HCT116 (cell line): ENCODE measurements around the gene RPTOR. TPM values are rescaled to one million over a fixed set of nuclear protein-coding genes. Genes with fewer than 3 reads are reported as not detected.

Source experiments
- ATAC-seq: fragments of 200-7000 bp; cut with Tn5 transposase; 2 replicates; pipeline ENCODE4 v1.9.1; 2020; ENCODE audit warnings: mild to moderate bottlenecking, moderate library complexity
- BruUV-seq: library from RNA; stranded (reverse); fragments of 400-500 nt; replicated peaks from 2 replicates; lab custom pipeline; 2021; lab: Mats Ljungman, UMichigan
- CTCF ChIA-PET: fragments of 300-600 bp; sonication (Branson Sonifier 250); formaldehyde crosslinking; loops from one replicate; lab custom pipeline; 2021; ENCODE audit warnings: antibody characterized with exemption; lab: Charles Lee
- POLR2A ChIA-PET: fragments of 300-600, 350-600 bp; sonication (Branson Sonifier 250); formaldehyde crosslinking; loops from one replicate; lab custom pipeline; 2021; ENCODE audit warnings: antibody characterized with exemption; lab: Charles Lee
- RAD21 ChIA-PET, 2 experiments: fragments of 300-600 bp; sonication (Branson Sonifier 250); formaldehyde crosslinking; loops; one replicate each; lab custom pipeline; 2023; ENCODE audit warnings: low total read pairs in 2 of 2; ENCODE audit not compliant: uncharacterized antibody in 2 of 2, unreplicated experiment in 2 of 2, low non-redundant PET in 1 of 2; lab: Charles Lee
- DNase-seq: peaks from one replicate; pipeline ENCODE4 v3.0.0-alpha.2; 2010; ENCODE audit warnings: low read depth, low spot score
- H2AFZ ChIP-seq: fragments of 200-600 bp; shearing (Covaris generic), sonication (generic); 2 replicates; pipeline ENCODE4 v1.6.1; 2017; ENCODE audit warnings: low read depth, mixed run types, mixed read lengths, antibody characterized with exemption, low read length; ENCODE audit not compliant: poor library complexity, severe bottlenecking
- H3K27ac ChIP-seq: 2 replicates; pipeline ENCODE4 v1.5.1; 2012; ENCODE audit warnings: low read depth, low read length
- H3K27me3 ChIP-seq: fragments of 200-600 bp; sonication (generic); 2 replicates; pipeline ENCODE4 v1.6.1; 2016; ENCODE audit warnings: mixed run types, low read length, mixed read lengths; ENCODE audit not compliant: insufficient read depth
- H3K36me3 ChIP-seq, 2 experiments: fragments of 200-500 bp in 1 of 2; fragments of 200-600 bp in 1 of 2; sonication (Bioruptor generic) in 1 of 2; sonication (generic) in 1 of 2; 2 replicates each; pipeline versions ENCODE4 v1.5.1 to v1.6.1; 2014 to 2016; ENCODE audit warnings: low read length in 2 of 2, inconsistent platforms in 1 of 2, mixed read lengths in 1 of 2, mixed run types in 1 of 2; ENCODE audit not compliant: insufficient read depth in 2 of 2, control insufficient read depth in 1 of 2
- H3K4me1 ChIP-seq, 2 experiments: fragments of 200-600 bp in 1 of 2; sonication (generic) in 1 of 2; 2 replicates each; pipeline versions ENCODE4 v1.5.1 to v1.6.1; 2012 to 2017; ENCODE audit warnings: low read length in 2 of 2, inconsistent platforms in 1 of 2, mild to moderate bottlenecking in 1 of 2, mixed read lengths in 1 of 2, mixed run types in 1 of 2, moderate library complexity in 1 of 2; ENCODE audit not compliant: insufficient read depth in 2 of 2, control insufficient read depth in 1 of 2
- H3K4me2 ChIP-seq: fragments of 200-600 bp; sonication (generic); 2 replicates; pipeline ENCODE4 v1.6.1; 2017; ENCODE audit warnings: mixed run types, low read length, mixed read lengths
- H3K4me3 ChIP-seq, 2 experiments: fragments of 200-600 bp in 1 of 2; sonication (generic) in 1 of 2; replicated peaks in 1 of 2; 2 replicates each; pipeline ENCODE4 v1.5.1; 2011 to 2016; ENCODE audit warnings: low read length in 2 of 2, control low read depth in 1 of 2, low read depth in 1 of 2, mild to moderate bottlenecking in 1 of 2, mixed read lengths in 1 of 2, mixed run types in 1 of 2
- H3K79me2 ChIP-seq: fragments of 200-600 bp; sonication (generic); 2 replicates; pipeline ENCODE4 v1.6.1; 2017; ENCODE audit warnings: mild to moderate bottlenecking, mixed run types, low read length, moderate library complexity, mixed read lengths; ENCODE audit not compliant: insufficient read depth
- H3K9ac ChIP-seq: fragments of 200-600 bp; sonication (generic); 2 replicates; pipeline ENCODE4 v1.6.1; 2016; ENCODE audit warnings: low read length, mixed read lengths
- H3K9me2 ChIP-seq: fragments of 200-600 bp; sonication (generic), shearing (Covaris generic); 2 replicates; pipeline ENCODE4 v1.6.1; 2017; ENCODE audit warnings: mixed run types, mild to moderate bottlenecking, moderate library complexity; ENCODE audit not compliant: insufficient read depth
- H3K9me3 ChIP-seq, 2 experiments: fragments of 200-500 bp in 1 of 2; fragments of 200-600 bp in 1 of 2; sonication (Bioruptor generic) in 1 of 2; sonication (generic) in 1 of 2; 2 replicates each; pipeline ENCODE4 v1.6.1; 2014 to 2017; ENCODE audit warnings: low read length in 2 of 2, mixed read lengths in 2 of 2, inconsistent platforms in 1 of 2, low read depth in 1 of 2, mild to moderate bottlenecking in 1 of 2, mixed run types in 1 of 2, moderate library complexity in 1 of 2; ENCODE audit not compliant: control insufficient read depth in 1 of 2, insufficient read depth in 1 of 2
- H4K20me1 ChIP-seq: fragments of 200-600 bp; sonication (generic), shearing (Covaris generic); 2 replicates; pipeline ENCODE4 v1.6.1; 2017; ENCODE audit warnings: mixed run types, mild to moderate bottlenecking, moderate library complexity; ENCODE audit not compliant: insufficient read depth
- CBX3 ChIP-seq: IDR thresholded peaks from 2 replicates; pipeline ENCODE4 v1.6.1; 2012; ENCODE audit warnings: low read depth
- EGR1 ChIP-seq: IDR thresholded peaks from 2 replicates; pipeline ENCODE4 v1.6.1; 2012; ENCODE audit warnings: low read depth
- ELF1 ChIP-seq: IDR thresholded peaks from 2 replicates; pipeline ENCODE4 v1.6.1; 2012; ENCODE audit warnings: low read depth, borderline replicate concordance
- EZH2 ChIP-seq: fragments of 200-600 bp; sonication (generic); IDR thresholded peaks from 2 replicates; pipeline ENCODE4 v1.6.1; 2017; ENCODE audit warnings: antibody characterized with exemption, mixed run types
- EZH2phosphoT487 ChIP-seq: fragments of 200-600 bp; IDR thresholded peaks from 2 replicates; pipeline ENCODE4 v1.6.1; 2018; ENCODE audit warnings: antibody characterized with exemption, borderline replicate concordance
- FOSL1 ChIP-seq: IDR thresholded peaks from 2 replicates; pipeline ENCODE4 v1.6.1; 2012; ENCODE audit warnings: low read depth
- JUND ChIP-seq: IDR thresholded peaks from 2 replicates; pipeline ENCODE4 v1.6.1; 2012
- POLR2AphosphoS5 ChIP-seq: IDR thresholded peaks from 2 replicates; pipeline ENCODE4 v1.6.1; 2011; ENCODE audit warnings: mild to moderate bottlenecking, low read depth, low read length, moderate library complexity
- RAD21 ChIP-seq: IDR thresholded peaks from 2 replicates; pipeline ENCODE4 v1.6.1; 2012; ENCODE audit warnings: low read depth, mild to moderate bottlenecking
- SIN3A ChIP-seq: IDR thresholded peaks from 2 replicates; pipeline ENCODE4 v1.6.1; 2012; ENCODE audit warnings: low read depth
- SP1 ChIP-seq: IDR thresholded peaks from 2 replicates; pipeline ENCODE4 v1.6.1; 2012; ENCODE audit warnings: low read depth
- YY1 ChIP-seq: IDR thresholded peaks from 2 replicates; pipeline ENCODE4 v1.6.1; 2011; ENCODE audit warnings: low read length, low read depth, moderate library complexity, mild to moderate bottlenecking; ENCODE audit not compliant: insufficient replicate concordance; ENCODE audit errors: extremely low read depth
- ZFX ChIP-seq: fragments of 450-650 bp; IDR thresholded peaks from 2 replicates; pipeline ENCODE4 v1.6.1; 2017
- ZNF274 ChIP-seq: fragments of 200-500 bp; sonication (Bioruptor generic); IDR thresholded peaks from 2 replicates; pipeline ENCODE4 v1.6.1; 2014; ENCODE audit warnings: mild to moderate bottlenecking, low read depth, low read length, inconsistent platforms
- intact Hi-C: fragments of 100-400 bp; cut with micrococcal nuclease; formaldehyde crosslinking; loops from 2 replicates; pipeline ENCODE4 v1.10.0; 2022
- total RNA-seq: library from RNA; stranded (reverse); gene quantifications from one replicate; pipeline ENCODE4 v1.2.1, GENCODE V29; 2021; ENCODE audit not compliant: unreplicated experiment
- TF ChIP-seq, protein P1 (sequence below): IDR thresholded peaks from 2 replicates; pipeline ENCODE4 v1.6.1; 2012
- TF ChIP-seq, protein P2 (sequence below), 3 experiments: fragments of 200-600 bp in 1 of 3; sonication (generic) in 1 of 3; IDR thresholded peaks in 2 of 3; conservative IDR thresholded peaks in 1 of 3; 2 replicates each; pipeline ENCODE4 v1.5.1; 2012 to 2017; ENCODE audit warnings: low read depth in 2 of 3, low read length in 2 of 3, antibody characterized with exemption in 1 of 3, borderline replicate concordance in 1 of 3, control low read depth in 1 of 3, mild to moderate bottlenecking in 1 of 3, mixed read lengths in 1 of 3, mixed run types in 1 of 3, moderate library complexity in 1 of 3; ENCODE audit not compliant: insufficient read depth in 1 of 3
- TF ChIP-seq, protein P3 (sequence below): IDR thresholded peaks from 2 replicates; pipeline ENCODE4 v1.6.1; 2012
- TF ChIP-seq, protein P4 (sequence below): IDR thresholded peaks from 2 replicates; pipeline ENCODE4 v1.6.1; 2011; ENCODE audit warnings: mild to moderate bottlenecking, low read length, moderate library complexity; ENCODE audit not compliant: insufficient replicate concordance; ENCODE audit errors: extremely low read depth

RPTOR gene
- total RNA-seq, 1 experiment from 2014 or later = 69.5 TPM

DNA sequence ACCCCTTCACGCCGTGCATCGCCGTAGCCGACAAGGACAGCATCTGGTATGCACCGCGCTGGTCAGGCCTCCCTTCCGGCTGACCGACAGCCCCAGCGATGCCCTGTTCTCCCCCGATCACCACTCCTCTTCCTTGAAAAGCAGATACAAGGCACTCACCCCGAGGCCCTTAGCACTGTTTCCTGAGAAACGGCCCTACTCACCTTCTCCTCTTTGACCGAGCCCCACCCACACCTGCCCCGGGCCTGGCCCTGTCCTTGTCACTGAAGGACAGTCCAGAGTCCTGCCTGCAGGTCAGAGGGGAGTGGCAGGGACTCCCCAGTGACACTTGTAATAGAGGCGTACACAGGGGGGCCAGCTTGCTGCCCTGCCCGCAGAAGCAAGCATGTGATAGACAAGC lies 401.1 kb downstream of the RPTOR start:
- Histone ChIP-seq H3K4me2 (no peak overlapping the region), H3K9ac (no peak overlapping the region), H3K4me1 (no peaks in the 10 kb centered on the region), H4K20me1 (no peaks in the 10 kb centered on the region), H3K4me3 (no peak overlapping the region), H3K9me3 (no peaks in the 10 kb centered on the region), H3K27ac (no peak overlapping the region), H2AFZ (no peak overlapping the region), H3K27me3 (no peaks in the 10 kb centered on the region), H3K79me2 (no peaks in the 10 kb centered on the region), H3K9me2 (no peaks in the 10 kb centered on the region), H3K36me3 (peaks cover 10 to 16% of the 10 kb centered on the region in 2 experiments; a peak in 3 of 4 replicates)
- ChIA-PET RAD21 (no interaction called here), POLR2A (no interaction called here), CTCF (no interaction called here)
- no TSS peak for BruUV-seq
- ATAC-seq (no peak), DNase-seq (no peak)
- TF ChIP-seq YY1 (no peak), CBX3 (no peak), SIN3A (no peak), FOSL1 (no peak), ZFX (no peak), JUND (no peak), SP1 (no peak), EZH2 (no peak)
- TF ChIP-seq, protein P1, sequence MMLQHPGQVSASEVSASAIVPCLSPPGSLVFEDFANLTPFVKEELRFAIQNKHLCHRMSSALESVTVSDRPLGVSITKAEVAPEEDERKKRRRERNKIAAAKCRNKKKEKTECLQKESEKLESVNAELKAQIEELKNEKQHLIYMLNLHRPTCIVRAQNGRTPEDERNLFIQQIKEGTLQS = no peak
- TF ChIP-seq, protein P2, sequence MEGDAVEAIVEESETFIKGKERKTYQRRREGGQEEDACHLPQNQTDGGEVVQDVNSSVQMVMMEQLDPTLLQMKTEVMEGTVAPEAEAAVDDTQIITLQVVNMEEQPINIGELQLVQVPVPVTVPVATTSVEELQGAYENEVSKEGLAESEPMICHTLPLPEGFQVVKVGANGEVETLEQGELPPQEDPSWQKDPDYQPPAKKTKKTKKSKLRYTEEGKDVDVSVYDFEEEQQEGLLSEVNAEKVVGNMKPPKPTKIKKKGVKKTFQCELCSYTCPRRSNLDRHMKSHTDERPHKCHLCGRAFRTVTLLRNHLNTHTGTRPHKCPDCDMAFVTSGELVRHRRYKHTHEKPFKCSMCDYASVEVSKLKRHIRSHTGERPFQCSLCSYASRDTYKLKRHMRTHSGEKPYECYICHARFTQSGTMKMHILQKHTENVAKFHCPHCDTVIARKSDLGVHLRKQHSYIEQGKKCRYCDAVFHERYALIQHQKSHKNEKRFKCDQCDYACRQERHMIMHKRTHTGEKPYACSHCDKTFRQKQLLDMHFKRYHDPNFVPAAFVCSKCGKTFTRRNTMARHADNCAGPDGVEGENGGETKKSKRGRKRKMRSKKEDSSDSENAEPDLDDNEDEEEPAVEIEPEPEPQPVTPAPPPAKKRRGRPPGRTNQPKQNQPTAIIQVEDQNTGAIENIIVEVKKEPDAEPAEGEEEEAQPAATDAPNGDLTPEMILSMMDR (IDR thresholded peaks at IDR 0.05 in 2 of 3, conservative IDR thresholded peaks at IDR 0.05 in 1 of 3; ENCODE audit: borderline replicate concordance in 1 of 3, insufficient read depth in 1 of 3, low read depth in 2 of 3, low read length in 2 of 3) = no peak
- intact Hi-C loops = no loop called here

DNA sequence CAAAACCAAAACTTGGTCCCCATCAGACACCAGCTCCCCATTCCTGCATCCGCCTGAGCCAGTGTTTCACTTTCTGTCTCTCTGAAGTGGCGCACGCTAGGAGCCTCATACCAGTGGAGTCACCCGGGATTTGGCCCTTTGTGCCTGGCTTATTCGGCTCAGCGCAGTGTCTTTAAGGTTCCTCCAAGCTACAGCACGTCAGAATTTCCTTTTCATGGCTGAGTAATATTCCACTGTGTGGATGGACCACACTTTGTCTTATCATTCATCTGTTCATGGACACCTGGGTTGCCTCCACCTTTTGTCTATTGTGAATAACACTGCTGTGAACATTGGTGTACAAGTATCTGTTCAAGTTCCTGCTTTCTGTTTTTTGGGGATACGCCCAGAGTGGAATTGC lies 401.8 kb downstream of the RPTOR start:
- Histone ChIP-seq H3K4me3 (no peak overlapping the region), H3K4me2 (no peak overlapping the region), H4K20me1 (no peaks in the 10 kb centered on the region), H3K27me3 (no peaks in the 10 kb centered on the region), H2AFZ (no peak overlapping the region), H3K9ac (no peak overlapping the region), H3K27ac (no peak overlapping the region), H3K9me2 (no peaks in the 10 kb centered on the region), H3K79me2 (no peaks in the 10 kb centered on the region), H3K4me1 (no peaks in the 10 kb centered on the region), H3K36me3 (peaks cover 9 to 20% of the 10 kb centered on the region in 2 experiments; a peak in 3 of 4 replicates), H3K9me3 (no peaks in the 10 kb centered on the region)
- ChIA-PET RAD21 (no interaction called here), CTCF (no interaction called here), POLR2A (no interaction called here)
- intact Hi-C loops = no loop called here
- BruUV-seq = no TSS peak
- no peak for ATAC-seq
- TF ChIP-seq, protein P1 = no peak
- TF ChIP-seq FOSL1 (no peak), EGR1 (no peak), EZH2phosphoT487 (no peak), YY1 (no peak), CBX3 (no peak), ZNF274 (no peak), ELF1 (no peak), JUND (no peak), RAD21 (no peak), POLR2AphosphoS5 (no peak)
- TF ChIP-seq, protein P3, sequence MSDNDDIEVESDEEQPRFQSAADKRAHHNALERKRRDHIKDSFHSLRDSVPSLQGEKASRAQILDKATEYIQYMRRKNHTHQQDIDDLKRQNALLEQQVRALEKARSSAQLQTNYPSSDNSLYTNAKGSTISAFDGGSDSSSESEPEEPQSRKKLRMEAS = no peak
- TF ChIP-seq, protein P4, sequence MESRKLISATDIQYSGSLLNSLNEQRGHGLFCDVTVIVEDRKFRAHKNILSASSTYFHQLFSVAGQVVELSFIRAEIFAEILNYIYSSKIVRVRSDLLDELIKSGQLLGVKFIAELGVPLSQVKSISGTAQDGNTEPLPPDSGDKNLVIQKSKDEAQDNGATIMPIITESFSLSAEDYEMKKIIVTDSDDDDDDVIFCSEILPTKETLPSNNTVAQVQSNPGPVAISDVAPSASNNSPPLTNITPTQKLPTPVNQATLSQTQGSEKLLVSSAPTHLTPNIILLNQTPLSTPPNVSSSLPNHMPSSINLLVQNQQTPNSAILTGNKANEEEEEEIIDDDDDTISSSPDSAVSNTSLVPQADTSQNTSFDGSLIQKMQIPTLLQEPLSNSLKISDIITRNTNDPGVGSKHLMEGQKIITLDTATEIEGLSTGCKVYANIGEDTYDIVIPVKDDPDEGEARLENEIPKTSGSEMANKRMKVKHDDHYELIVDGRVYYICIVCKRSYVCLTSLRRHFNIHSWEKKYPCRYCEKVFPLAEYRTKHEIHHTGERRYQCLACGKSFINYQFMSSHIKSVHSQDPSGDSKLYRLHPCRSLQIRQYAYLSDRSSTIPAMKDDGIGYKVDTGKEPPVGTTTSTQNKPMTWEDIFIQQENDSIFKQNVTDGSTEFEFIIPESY = no peak
- no peak for DNase-seq
